Right lung (tissue), 10 donors: ENCODE measurements around the gene HNF4A. TPM values are rescaled to one million over a fixed set of nuclear protein-coding genes. Genes with fewer than 3 reads are reported as not detected.
"Not testable (repeated sequence)": the region's sequence is repeated elsewhere in the genome, so short reads cannot be mapped to it uniquely, and the experiment has no call there.

Experiments
- DNase-seq, 2 donors: peaks; one replicate each; pipeline ENCODE4 v3.0.0-alpha.2; 2013
- long read RNA-seq, 8 donors: transcript quantifications; one replicate each; lab custom pipeline, GENCODE V29; 2026
- polyA plus RNA-seq, 5 donors: library from polyadenylated mRNA; unstranded; fragments of 120-200 nt; gene quantifications; one replicate each; pipeline versions ENCODE4 v1.2.1 to v1.2.3, GENCODE V29; 2013; ENCODE audit warnings: inconsistent platforms in 1 of 5, low replicate concordance in 1 of 5; ENCODE audit not compliant: insufficient read length in 5 of 5, insufficient read depth in 1 of 5

The HNF4A gene
- 1 to 10 TPM in 1 of 5 donors, under 1 TPM in 4; 0.78 to 1.2 (median 0.87) TPM for polyA plus RNA-seq
- long read RNA-seq, donor 1, result 0 reads
- long read RNA-seq, donor 2, result 0 reads
- long read RNA-seq, donor 3, result 0 reads
- long read RNA-seq, donor 4, result 0 reads
- long read RNA-seq, donor 5, result 0 reads
- long read RNA-seq, donor 6, result 0 reads
- long read RNA-seq, donor 7, result 0 reads
- long read RNA-seq, donor 8, result 0 reads

DNA sequence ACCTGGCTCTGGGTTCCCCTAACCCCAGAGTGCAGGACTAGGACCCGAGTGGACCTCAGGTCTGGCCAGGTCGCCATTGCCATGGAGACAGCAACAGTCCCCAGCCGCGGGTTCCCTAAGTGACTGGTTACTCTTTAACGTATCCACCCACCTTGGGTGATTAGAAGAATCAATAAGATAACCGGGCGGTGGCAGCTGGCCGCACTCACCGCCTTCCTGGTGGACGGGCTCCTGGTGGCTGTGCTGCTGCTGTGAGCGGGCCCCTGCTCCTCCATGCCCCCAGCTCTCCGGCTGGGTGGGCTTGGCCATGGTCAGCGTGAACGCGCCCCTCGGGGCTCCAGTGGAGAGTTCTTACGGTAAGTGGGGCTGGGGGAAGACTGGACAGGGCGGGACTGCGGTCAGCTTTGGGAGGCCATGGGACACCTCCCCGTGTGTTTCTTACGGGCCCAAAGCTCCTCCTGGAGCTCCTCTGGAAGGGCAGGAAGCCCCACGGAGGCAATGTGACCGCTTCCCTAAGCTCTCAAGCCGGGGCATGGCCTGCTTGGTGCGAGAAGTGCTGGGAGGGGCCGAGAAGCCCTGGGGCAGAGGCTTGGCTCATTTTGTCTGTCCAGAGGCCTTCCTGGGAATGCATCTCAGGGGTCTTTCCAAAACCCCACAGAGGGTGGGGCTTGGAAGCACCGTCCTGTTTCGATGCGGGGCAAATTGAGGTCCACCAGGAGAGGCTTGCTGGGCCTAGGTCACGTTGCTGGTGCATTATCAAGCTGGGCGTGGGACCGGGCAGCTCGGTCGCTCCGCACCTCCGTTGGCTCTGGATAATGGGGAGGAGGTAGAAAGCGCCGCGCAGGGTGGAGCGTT, at the start of gene HNF4A:
HNF4A (plus strand) TSS at position 202 of the 855 bp plus-strand sequence; CDS start at position 308, 106 bp downstream.
- DNase-seq, result no peak

DNA sequence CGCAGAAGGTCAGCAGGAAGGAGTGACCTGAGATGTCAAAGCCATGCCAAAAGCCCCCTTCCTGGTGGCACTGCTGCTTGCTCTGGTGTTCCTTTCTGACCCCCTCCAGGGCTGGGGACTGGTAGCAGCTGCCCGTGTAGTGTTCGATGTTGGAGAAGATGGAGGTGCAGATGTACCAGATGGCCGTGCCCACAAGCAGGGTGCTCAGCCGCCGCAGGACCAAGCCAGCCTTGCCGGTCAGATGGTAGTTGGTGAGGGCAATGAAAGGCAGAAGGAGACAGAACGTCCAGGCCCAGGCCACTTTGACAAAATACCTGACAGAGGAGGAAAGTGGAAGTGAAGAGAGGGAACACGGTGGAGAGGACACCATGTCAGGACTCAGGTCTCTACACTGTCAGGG, 48.6 kb upstream of the HNF4A start:
- DNase-seq, result no peak

DNA sequence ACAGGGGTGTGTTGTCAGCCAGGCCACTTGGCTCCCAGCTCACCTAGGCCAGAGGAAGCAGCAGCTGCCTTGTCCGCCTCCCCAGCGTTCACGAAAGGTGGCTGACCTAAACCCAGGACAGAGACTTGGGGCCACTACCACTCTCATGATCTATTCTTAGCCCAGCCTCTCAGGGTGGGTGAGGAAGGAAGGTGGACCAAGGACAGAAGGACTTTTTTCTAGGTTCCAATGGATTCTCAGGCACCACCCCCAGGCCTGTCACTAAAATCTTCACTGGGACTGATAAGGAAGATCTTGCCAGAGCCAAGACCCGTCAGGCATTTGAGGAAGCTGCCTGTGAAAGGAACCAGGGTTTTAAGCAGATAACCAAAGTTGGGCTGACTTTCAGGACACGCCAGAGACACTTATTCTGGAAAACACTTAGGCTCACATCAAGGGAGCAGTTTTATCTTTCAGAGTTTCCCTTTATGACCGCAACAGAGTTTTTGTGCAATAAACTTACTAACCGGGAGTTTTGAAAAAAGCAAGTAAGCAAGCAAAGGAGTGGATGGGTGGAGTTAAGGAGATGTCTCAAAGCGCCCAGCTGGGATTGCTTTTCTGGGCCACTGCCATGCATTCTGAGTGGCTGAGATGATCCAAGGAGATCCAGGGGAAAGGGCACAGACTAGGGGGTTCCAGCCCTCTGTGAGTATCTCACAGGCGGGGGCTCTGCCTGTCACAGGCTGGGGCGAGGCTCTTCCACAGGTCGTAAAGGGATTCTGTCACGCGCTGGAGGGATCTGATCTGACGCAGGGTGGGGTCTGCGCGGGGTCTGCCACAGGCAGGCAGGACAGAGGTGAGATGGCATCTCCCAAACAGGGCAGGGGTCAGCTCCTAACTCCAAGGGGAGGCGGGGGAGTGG, 45.5 kb upstream of the HNF4A start:
- DNase-seq, result peak; percentile 35 to 38

DNA sequence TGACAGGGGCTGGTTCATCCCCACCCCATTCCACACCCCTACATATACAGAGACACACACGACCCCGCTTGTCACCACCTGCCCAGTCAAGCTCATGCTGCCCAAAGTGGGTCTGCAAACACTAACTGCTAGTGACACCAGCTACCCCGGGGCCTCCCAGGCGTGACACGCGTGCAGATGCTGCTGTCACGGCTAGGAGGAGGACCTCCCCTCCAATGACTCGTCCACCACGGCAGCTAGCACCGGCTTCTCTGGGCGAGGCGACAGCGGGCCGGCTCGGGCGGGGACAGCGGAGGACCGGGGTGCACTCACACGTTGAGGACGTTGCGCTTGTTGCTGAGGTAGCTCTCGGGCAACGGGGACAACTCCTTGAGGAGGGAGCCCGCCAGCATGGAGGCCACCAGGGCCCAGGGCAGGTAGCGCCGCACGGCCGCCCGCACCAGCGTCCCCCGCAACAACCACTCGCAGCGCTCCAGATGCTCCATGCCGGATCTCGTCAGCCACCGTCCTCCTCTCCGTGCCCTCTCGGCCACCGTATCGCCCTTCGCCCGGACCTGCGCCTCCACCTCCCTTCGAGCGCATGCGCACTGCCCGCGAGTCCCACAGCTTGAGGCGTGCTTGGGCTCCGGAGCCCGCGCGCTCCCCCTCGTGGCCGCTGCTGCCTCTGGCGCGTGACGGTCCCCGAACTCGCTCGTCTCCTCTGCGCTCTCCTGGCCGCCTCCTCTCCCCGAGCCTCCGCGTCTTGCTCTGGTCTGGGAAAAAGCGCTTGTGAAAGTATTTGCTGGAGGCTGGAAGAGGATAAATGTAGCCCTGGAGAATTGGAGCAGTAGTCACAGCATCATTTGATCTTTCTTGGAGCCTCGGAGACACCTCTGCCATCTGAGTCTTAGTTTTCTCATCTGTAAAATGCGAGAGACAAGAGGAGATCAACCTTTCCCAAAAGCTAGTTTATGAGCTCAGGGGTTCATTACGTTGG, 44.5 kb upstream of the HNF4A start, which contains the start of gene FITM2:
FITM2 (minus strand) TSS at position 539 of the 976 bp plus-strand sequence; CDS start at position 485, 54 bp downstream.
- DNase-seq, result peak; percentile 96

DNA sequence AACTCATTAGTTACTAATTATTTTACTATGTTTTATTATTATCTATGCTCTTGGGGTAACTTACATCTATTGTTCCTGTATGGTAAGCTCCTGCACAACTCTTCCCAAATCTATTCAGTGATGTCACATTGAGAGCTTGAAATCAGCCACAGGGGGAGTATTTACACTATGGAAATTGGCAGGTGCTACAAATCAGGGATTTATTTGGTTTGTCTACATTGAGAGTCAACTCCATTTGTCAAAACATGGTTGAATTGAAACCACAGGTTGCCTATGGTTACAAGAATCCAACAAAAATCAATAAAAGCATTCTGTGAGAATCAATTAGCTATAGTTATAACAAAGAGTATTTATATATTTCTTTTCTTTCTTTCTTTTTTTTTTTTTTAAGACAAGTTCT, 40.6 kb upstream of the HNF4A start:
- no peak for DNase-seq

DNA sequence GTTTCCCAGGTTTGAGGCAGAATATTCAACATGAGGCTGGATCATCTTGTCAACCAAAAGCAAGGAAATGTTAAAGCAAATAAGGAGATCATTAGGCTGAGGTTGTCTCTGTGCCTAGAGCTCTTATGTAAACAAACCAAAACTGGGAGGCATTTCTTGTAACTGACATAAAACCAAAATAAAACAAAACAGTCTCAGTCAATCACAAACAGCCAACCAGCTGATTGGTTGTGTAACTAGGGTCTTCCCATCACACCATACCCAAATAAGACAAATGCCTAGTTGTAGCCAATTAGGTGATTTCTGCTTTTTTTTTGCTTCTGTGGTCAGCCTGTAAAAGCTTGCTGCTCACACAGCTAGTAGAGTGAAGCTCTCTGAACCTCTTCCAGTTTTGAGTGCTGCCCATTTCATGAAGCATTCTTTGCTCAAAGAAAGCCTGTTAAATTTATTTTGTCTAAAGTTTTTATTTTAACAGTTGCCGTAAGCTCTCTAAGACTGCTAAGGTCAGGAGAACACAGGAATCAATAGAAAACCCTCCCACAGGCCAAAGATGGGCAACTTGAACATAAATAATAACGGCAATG, 35.6 kb upstream of the HNF4A start:
- no peak for DNase-seq

DNA sequence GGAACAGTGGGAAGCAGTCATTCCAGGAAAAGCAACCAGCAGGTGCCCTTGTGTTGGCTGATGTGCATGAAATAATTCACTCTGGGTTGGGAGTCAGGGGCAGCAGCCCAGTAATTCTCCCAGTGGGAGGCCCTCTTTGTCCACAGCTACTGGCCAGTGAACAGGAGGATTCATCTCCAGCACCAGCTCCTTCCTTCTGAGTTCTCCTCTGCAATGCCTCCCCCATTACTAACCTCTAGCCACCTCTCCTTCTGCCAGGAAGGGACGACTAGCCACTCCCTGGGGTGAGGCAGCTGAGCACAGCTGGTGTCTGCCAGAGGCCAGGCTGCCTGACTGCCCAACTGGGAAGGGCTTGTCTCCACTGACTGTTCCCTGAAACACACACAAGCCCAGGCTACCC, 31.2 kb upstream of the HNF4A start:
- no peak for DNase-seq

DNA sequence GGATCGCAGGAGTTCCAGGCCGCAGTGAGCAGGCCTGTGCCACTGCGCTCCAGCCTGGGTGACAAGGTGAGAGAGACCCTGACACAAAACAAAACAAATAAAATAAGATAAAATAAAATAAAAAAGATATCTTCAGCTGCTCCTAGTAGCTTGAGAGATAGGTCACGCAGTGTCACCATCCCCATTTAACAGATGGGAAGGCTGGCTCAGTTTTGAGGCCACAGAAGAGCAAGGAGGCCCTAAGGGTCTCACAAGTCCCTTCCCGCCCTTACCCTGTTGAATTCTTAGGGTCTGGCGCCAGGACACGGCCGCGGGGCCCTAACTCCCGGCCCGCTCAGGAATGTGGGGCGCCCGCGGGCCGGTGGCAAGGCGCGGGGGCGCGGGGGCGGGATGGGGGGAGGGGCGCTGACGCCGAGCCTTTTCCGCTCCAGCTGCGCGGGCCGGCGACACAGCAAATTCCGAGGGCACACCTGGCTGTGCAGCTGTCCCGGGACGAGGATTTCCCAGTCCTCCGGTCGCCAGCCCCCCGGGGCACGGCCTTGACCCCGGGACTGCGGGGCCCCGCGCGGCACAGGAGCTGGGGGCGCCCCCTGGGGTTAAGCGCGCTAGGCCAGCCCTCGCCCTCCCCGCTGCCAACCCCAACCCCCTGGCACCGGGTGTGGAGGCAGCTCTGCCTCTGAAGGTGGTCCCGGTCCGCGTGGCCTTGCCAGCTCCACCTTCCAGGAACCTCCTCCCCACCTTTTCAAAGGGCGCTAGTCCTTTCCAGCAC, 28.9 kb upstream of the HNF4A start:
- DNase-seq, result no peak

DNA sequence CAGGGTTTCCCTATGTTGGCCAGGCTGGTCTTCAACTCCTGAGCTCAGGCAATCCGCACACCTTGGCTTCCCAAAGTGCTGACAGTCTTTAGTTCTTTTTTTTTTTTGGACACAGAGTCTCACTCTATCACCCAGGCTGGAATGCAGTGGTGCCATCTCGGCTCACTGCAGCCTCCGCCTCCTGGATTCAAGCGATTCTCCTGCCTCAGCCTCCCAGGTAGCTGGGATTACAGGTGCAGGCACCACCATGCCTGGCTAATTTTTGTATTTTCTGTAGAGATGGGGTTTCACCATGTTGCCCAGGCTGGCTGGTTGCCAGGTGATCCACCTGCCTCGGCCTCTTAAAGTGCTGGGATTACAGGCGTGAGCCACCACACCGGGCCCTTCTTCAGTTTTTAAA, 27.8 kb upstream of the HNF4A start:
- not testable (repeated sequence) for DNase-seq

DNA sequence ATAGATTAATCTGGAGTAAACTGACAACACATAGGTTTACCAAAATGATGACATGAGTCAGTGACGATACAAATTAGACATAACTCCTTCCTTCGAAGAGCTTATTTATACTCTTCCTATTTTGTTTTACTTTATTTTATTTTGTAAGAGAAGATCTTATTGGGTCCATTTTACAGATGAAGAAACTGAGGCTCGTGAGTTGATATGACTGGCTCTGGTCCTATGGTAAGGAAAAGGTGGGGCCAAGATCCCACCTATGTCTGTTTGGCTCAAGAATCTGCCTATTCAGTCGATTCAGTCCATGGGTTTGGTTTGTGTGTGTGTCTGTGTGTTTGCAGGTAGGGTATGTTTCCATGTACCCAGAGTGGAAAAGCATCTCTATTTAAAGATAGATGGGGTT, 27.1 kb upstream of the HNF4A start:
- DNase-seq, result no peak

DNA sequence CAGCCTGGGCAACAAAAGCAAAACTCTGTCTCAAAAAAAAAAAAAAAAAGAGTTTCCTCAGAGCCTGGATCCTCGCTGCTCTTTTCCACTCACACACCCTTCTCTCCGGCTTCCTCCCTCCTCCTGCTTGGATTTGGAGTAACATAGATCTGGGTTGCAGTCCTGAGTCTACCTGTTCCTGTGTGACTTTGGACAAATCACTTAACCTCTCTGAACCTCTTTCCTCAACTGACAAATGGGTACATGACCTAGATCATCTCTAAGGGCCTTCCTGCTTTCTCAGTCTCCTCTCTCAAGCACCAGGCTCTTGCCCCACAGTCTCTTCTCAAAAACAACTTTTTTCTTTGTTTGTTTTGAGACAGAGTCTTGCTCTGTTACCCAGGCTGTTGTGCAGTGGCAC, 24.3 kb upstream of the HNF4A start:
- no peak for DNase-seq

DNA sequence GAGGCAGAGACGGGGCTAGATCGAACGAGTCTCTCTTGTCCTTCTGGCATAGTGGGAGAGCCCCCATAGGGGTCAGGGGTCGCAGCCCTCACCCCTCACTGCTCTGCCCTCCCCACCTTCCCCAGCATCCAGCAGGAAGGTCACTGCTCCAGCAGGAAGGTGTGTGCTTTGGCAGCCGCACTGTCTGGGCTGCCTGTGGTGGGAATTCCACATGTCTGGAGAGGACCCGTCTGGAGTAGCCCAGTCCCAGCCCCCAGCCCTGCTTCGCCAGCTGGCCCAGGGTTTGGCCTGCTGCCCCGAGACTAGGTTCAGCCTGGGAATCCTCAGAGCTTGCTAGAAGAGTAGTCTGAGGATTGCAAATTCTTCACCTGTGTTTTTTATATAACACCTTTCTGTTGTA, 21.2 kb upstream of the HNF4A start:
- no peak for DNase-seq

DNA sequence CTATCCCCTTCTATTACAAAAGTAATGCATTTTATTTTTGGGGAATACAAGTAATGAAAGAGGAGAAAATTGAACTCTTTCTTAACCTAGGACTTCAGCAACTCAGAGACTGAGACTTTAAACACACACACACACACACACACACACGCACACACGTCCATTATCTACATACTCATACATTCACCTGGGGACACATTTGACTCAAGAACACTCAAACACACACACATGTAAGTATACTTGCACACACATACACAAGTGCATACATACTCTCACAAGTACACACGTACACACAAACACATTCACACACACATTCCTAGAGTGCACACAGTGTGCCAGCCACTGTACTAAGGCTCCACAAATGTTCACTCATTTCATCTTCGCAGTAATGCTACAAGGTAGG, 20.8 kb upstream of the HNF4A start:
- no peak for DNase-seq

DNA sequence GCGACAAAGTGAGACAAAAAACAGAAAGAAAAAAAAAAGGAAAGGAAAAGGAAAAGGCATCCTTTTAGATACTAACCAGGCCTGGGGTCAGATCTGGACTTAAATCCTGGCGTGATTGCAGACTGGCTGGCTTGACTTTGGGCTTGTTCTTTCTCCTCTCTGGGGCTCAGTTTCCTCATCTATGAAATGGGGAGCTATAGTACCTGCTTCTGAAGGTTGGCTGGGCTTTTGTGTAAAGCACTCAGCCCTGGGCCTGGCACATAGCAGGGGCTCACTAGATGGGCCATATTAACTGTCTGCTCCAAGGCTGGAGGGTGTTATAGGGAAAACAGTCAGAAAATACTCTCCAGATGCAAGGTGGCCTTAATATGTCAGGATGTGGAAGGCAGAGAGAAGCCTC, 19.8 kb upstream of the HNF4A start:
- DNase-seq, result no peak

DNA sequence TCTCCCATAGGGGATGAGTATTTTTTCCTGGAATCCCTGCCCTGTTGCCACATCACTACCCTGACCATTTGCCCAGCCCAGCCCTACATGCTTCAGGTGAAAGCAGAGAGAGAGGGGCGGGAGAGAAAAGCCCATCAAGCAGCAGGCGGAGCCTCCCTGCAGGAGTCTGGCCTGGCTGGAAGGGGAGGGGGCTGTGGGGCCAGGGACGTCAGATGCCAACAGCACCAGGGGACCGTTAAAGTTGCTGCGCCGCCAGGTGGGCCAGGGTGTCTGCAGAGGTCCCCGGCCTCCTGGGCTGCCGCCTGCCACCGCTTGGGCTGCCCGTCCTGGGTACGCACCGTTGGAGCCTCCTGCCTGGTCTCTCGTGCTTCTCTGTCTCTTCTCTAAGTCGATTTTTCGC, 19.4 kb upstream of the HNF4A start:
- no peak for DNase-seq

DNA sequence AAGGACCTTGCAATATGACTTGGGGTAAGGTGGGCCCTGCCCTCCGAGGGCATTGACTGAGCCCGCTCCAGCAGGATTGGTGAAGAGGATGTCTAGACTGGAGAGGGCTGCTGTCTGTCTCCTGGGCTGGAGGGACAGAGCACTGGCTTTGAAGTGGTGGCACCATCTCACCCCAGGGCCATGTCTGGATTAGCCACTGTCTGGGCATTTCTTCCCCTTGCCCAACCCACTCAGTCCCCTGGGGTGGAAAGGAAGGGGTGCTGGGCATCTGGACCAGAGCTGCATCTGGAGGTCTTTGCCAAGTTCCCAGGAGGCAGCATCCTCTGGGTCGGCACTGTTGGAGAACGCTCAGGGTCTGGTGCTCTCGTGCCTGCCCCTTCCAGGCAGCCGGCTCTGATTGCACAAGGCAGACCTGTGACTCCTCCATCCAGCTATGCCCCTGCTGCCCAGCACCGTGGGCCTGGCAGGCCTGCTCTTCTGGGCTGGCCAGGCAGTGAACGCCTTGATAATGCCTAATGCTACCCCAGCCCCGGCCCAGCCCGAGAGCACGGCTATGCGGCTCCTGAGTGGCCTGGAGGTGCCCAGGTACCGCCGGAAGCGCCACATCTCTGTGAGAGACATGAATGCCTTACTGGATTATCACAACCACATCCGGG, 18.6 kb upstream of the HNF4A start, which contains the start of gene R3HDML:
R3HDML (plus strand) TSS at position 319 of the 656 bp plus-strand sequence; CDS start at position 434, 115 bp downstream.
- DNase-seq, result no peak

DNA sequence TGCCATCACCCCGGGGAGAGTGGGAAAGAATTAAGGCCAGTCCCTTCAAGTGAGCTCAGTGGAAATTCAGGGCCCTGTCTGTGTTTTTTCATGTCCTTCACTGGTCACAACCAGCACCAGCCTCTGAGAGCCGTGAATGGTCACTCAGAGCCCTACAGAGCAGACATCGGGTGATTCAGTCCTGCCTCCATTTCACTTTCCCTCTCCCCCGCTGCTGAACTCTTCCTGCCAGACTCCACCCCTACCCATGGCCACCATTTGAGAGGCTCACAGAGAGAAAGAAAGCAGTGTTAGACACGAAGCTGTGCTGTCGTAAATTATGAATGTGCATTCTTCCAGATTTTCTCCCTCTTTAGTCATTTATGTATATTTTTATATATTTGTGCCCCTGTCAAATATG, 13.3 kb upstream of the HNF4A start:
- no peak for DNase-seq

DNA sequence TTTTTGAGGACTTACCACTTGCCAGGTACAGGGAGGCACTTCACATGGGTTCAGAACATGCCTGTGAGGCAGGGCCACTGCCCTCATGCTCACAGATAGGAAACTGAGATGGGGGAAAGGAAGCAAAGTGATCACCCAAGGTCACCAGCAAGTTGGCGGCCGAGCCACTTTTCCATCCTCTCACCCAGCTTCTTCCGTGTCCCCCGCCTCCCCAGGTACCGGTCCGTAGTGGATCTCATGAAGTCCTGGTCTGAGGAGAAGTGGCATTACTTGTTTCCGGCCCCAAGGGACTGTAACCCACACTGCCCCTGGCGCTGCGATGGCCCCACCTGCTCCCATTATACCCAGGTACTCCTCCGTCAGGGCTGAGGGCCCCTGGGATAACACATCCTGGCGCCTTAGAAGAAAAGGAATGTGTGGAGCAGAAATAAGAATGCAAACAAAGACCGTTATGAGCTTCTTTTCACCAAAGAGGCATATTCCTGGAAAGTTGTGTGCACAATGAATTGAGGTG, 12.3 kb upstream of the HNF4A start:
- no peak for DNase-seq

DNA sequence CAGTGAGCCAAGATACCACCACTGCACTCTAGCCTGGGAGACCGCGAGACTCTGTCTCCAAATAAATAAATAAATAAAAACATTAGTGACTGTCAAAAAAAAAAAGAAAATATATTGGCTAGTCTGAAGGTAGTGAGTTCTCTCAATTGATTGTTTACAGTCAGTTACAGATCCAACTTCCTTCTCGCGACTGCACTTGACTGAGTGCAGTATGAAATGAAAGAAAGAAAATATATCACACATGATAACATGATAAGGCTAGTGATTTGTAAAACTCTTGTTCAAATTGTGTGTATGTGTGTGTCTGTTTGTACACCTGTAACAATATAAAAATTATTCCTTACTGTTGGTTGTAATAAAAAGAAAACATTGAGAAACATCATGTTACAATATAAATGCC, 10.8 kb upstream of the HNF4A start:
- no peak for DNase-seq
